ENCODE results near the gene IGF2R.

The IGF2R gene

GRCh38 chr6:160027076-160027475, 58.2 kb downstream of the IGF2R start:
- no peak for DNase-seq (ENCODE audit: low read depth)

GRCh38 chr6:160027931-160028330, 59.0 kb downstream of the IGF2R start:
- DNase-seq (ENCODE audit: low read depth) = no peak

GRCh38 chr6:160028487-160029275, 59.8 kb downstream of the IGF2R start:
- no peak for DNase-seq (ENCODE audit: low read depth)

- no peak for DNase-seq (ENCODE audit: low read depth)
These were observed 60.6 kb downstream of the IGF2R start for GRCh38 chr6:160029525-160029924.

- DNase-seq (ENCODE audit: low read depth) = peak; percentile 89
These were observed 61.2 kb downstream of the IGF2R start for GRCh38 chr6:160030103-160030502.

GRCh38 chr6:160031442-160031841, 62.6 kb downstream of the IGF2R start:
- DNase-seq (ENCODE audit: low read depth) = no peak

GRCh38 chr6:160031871-160032270, 63.0 kb downstream of the IGF2R start:
- DNase-seq (ENCODE audit: low read depth) = no peak

- DNase-seq (ENCODE audit: low read depth) = no peak
These were observed 63.7 kb downstream of the IGF2R start for GRCh38 chr6:160032538-160032937.

GRCh38 chr6:160034036-160034930, 65.4 kb downstream of the IGF2R start:
- DNase-seq (ENCODE audit: low read depth) = no peak

GRCh38 chr6:160035241-160035640, 66.4 kb downstream of the IGF2R start:
- no peak for DNase-seq (ENCODE audit: low read depth)

- no peak for DNase-seq (ENCODE audit: low read depth)
These were observed 66.9 kb downstream of the IGF2R start for GRCh38 chr6:160035693-160036330.

GRCh38 chr6:160036331-160036695, 67.4 kb downstream of the IGF2R start:
- no peak for DNase-seq (ENCODE audit: low read depth)

- DNase-seq (ENCODE audit: low read depth) = peak; percentile 77
These were observed 67.9 kb downstream of the IGF2R start for GRCh38 chr6:160036790-160037206.

- no peak for DNase-seq (ENCODE audit: low read depth)
These were observed 69.6 kb downstream of the IGF2R start for GRCh38 chr6:160038479-160038878.

- no peak for DNase-seq (ENCODE audit: low read depth)
These were observed 70.6 kb downstream of the IGF2R start for GRCh38 chr6:160039441-160039840.

GRCh38 chr6:160040055-160040454, 71.2 kb downstream of the IGF2R start:
- no peak for DNase-seq (ENCODE audit: low read depth)

- no peak for DNase-seq (ENCODE audit: low read depth)
These were observed 71.8 kb downstream of the IGF2R start for GRCh38 chr6:160040527-160041264.

GRCh38 chr6:160041608-160042007, 72.7 kb downstream of the IGF2R start:
- peak; percentile 83 for DNase-seq (ENCODE audit: low read depth)

GRCh38 chr6:160042014-160042773, 73.3 kb downstream of the IGF2R start:
- peak; percentile 56 for DNase-seq (ENCODE audit: low read depth)

- peak; percentile 17 for DNase-seq (ENCODE audit: low read depth)
These were observed 74.0 kb downstream of the IGF2R start for GRCh38 chr6:160042788-160043301.

- DNase-seq (ENCODE audit: low read depth) = no peak
These were observed 74.9 kb downstream of the IGF2R start for GRCh38 chr6:160043784-160044183.

Measured in fibroblast of the conjunctiva (primary cell).